ENCODE measurements around the gene TPSD1.
"Not testable (repeated sequence)": the region's sequence is repeated elsewhere in the genome, so short reads cannot be mapped to it uniquely, and the experiment has no call there.

TPSD1 gene

GRCh38 chr16:1255276-1256122 is at the start of gene TPSD1:
TSS of gene TPSD1 (plus strand) at chr16:1256069. CDS start at chr16:1256281, 212 bp downstream.
- not testable (repeated sequence) for DNase-seq (ENCODE audit: low read depth in 2 of 2)

GRCh38 chr16:1206326-1206725 is 49.5 kb upstream of the TPSD1 start:
- no peak for DNase-seq (ENCODE audit: low read depth in 2 of 2)

- DNase-seq (ENCODE audit: low read depth in 2 of 2): no peak
Measured at GRCh38 chr16:1206786-1207185, 49.1 kb upstream of the TPSD1 start.

- DNase-seq (ENCODE audit: low read depth in 2 of 2): no peak
Measured at GRCh38 chr16:1208239-1208830, 47.5 kb upstream of the TPSD1 start.

GRCh38 chr16:1209081-1209480 is 46.8 kb upstream of the TPSD1 start:
- no peak for DNase-seq (ENCODE audit: low read depth in 2 of 2)

GRCh38 chr16:1210461-1210860 is 45.4 kb upstream of the TPSD1 start:
- no peak for DNase-seq (ENCODE audit: low read depth in 2 of 2)

- no peak for DNase-seq (ENCODE audit: low read depth in 2 of 2)
Measured at GRCh38 chr16:1211451-1212268, 44.2 kb upstream of the TPSD1 start.

GRCh38 chr16:1212616-1213194 is 43.2 kb upstream of the TPSD1 start:
- no peak for DNase-seq (ENCODE audit: low read depth in 2 of 2)

- DNase-seq (ENCODE audit: low read depth in 2 of 2): no peak
Measured at GRCh38 chr16:1213231-1213630, 42.6 kb upstream of the TPSD1 start.

- DNase-seq (ENCODE audit: low read depth in 2 of 2): no peak
Measured at GRCh38 chr16:1213796-1214372, 42.0 kb upstream of the TPSD1 start.

- no peak for DNase-seq (ENCODE audit: low read depth in 2 of 2)
Measured at GRCh38 chr16:1214719-1215118, 41.1 kb upstream of the TPSD1 start.

GRCh38 chr16:1215574-1216295 is 40.1 kb upstream of the TPSD1 start:
- DNase-seq (ENCODE audit: low read depth in 2 of 2): no peak

- DNase-seq (ENCODE audit: low read depth in 2 of 2): no peak
Measured at GRCh38 chr16:1216296-1216619, 39.6 kb upstream of the TPSD1 start.

- no peak for DNase-seq (ENCODE audit: low read depth in 2 of 2)
Measured at GRCh38 chr16:1216681-1217400, 39.0 kb upstream of the TPSD1 start.

GRCh38 chr16:1217526-1217925 is 38.3 kb upstream of the TPSD1 start:
- no peak for DNase-seq (ENCODE audit: low read depth in 2 of 2)

- no peak for DNase-seq (ENCODE audit: low read depth in 2 of 2)
Measured at GRCh38 chr16:1218061-1218929, 37.6 kb upstream of the TPSD1 start.

GRCh38 chr16:1218930-1219611 is 36.8 kb upstream of the TPSD1 start:
- no peak for DNase-seq (ENCODE audit: low read depth in 2 of 2)

- DNase-seq (ENCODE audit: low read depth in 2 of 2): no peak
Measured at GRCh38 chr16:1220098-1220728, 35.7 kb upstream of the TPSD1 start.
